HepG2 (cell line): ENCODE measurements around the gene ANKRD2. TPM values are rescaled to one million over a fixed set of nuclear protein-coding genes. Genes with fewer than 3 reads are reported as not detected.

Experiments used
- MED13 ChIP-seq: sonication (generic); formaldehyde crosslinking; IDR thresholded peaks from 2 replicates; pipeline ENCODE4 v1.5.0; 2020; ENCODE audit warnings: missing genetic modification reagents
- MEIS1 ChIP-seq: sonication (generic); formaldehyde crosslinking; IDR thresholded peaks from 2 replicates; pipeline ENCODE4 v1.9.0; 2021; ENCODE audit warnings: mild to moderate bottlenecking, missing genetic modification reagents, moderate library complexity, borderline replicate concordance
- SAFB2 ChIP-seq: sonication (generic); formaldehyde crosslinking; IDR thresholded peaks from 2 replicates; pipeline ENCODE4 v1.5.1; 2020; ENCODE audit warnings: missing genetic modification reagents, low read depth, mild to moderate bottlenecking, borderline replicate concordance
- YY1 ChIP-seq: IDR thresholded peaks from 2 replicates; pipeline ENCODE4 v1.6.1; 2011; ENCODE audit warnings: low read length, low read depth, moderate library complexity, mild to moderate bottlenecking; ENCODE audit not compliant: insufficient read depth, insufficient replicate concordance
- ZNF136 ChIP-seq: sonication (generic); formaldehyde crosslinking; IDR thresholded peaks from 2 replicates; pipeline ENCODE4 v1.8.1; 2022; ENCODE audit warnings: low read depth, mild to moderate bottlenecking, moderate library complexity, missing genetic modification reagents
- ZNF468 ChIP-seq: sonication (generic); formaldehyde crosslinking; IDR thresholded peaks from 2 replicates; pipeline ENCODE4 v1.8.0; 2022; ENCODE audit warnings: mild to moderate bottlenecking, moderate library complexity, missing genetic modification reagents
- ZNF687 ChIP-seq: sonication (generic); formaldehyde crosslinking; IDR thresholded peaks from 2 replicates; pipeline ENCODE4 v1.5.1; 2020; ENCODE audit warnings: mild to moderate bottlenecking, missing genetic modification reagents, moderate library complexity
- ZNF879 ChIP-seq: sonication (generic); formaldehyde crosslinking; IDR thresholded peaks from 2 replicates; pipeline ENCODE4 v1.8.1; 2023; ENCODE audit warnings: missing genetic modification reagents
- polyA plus RNA-seq, 8 experiments: library from polyadenylated mRNA; depleted of rRNA in 3 of 8; stranded (reverse) in 7 of 8; unstranded in 1 of 8; fragments of >200 nt; fragmentation: Illumina TruSeq in 4 of 8; extraction: Trizol in 4 of 8; gene quantifications; 2 replicates each; pipeline versions ENCODE4 v1.2.1 to v1.2.3, GENCODE V29; 2011 to 2016; ENCODE audit warnings: low read depth in 4 of 8, missing spikeins in 1 of 8, mixed read lengths in 1 of 8; ENCODE audit not compliant: insufficient read depth in 1 of 8
- total RNA-seq, 5 experiments: library from RNA; depleted of rRNA; stranded (reverse); fragments of >200 nt; fragmentation: Illumina TruSeq; extraction: Trizol; gene quantifications; 2 replicates each; pipeline ENCODE4 v1.2.3, GENCODE V29; 2016; ENCODE audit warnings: low read depth in 1 of 5
- TF ChIP-seq, protein P1 (sequence below): sonication (generic); formaldehyde crosslinking; IDR thresholded peaks from 2 replicates; pipeline ENCODE4 v1.5.0; 2020; ENCODE audit warnings: missing genetic modification reagents, mild to moderate bottlenecking, borderline replicate concordance
- TF ChIP-seq, protein P2 (sequence below), 2 experiments: fragments of 450-650 bp in 1 of 2; sonication (generic) in 1 of 2; formaldehyde crosslinking in 1 of 2; IDR thresholded peaks; 2 replicates each; pipeline versions ENCODE4 v1.6.1 to v1.8.0; 2016 to 2022; ENCODE audit warnings: antibody characterized with exemption in 1 of 2, mild to moderate bottlenecking in 1 of 2, missing genetic modification reagents in 1 of 2
- TF ChIP-seq, protein P3 (sequence below): sonication (generic); formaldehyde crosslinking; IDR thresholded peaks from 2 replicates; pipeline ENCODE4 v1.8.0; 2022; ENCODE audit warnings: mild to moderate bottlenecking, missing genetic modification reagents, borderline replicate concordance

Gene ANKRD2
- total and polyA plus RNA-seq, 2 of the 13 experiments (the other 11 are each of a cell fraction or from before 2014, with no cell fraction given): not detected

DNA sequence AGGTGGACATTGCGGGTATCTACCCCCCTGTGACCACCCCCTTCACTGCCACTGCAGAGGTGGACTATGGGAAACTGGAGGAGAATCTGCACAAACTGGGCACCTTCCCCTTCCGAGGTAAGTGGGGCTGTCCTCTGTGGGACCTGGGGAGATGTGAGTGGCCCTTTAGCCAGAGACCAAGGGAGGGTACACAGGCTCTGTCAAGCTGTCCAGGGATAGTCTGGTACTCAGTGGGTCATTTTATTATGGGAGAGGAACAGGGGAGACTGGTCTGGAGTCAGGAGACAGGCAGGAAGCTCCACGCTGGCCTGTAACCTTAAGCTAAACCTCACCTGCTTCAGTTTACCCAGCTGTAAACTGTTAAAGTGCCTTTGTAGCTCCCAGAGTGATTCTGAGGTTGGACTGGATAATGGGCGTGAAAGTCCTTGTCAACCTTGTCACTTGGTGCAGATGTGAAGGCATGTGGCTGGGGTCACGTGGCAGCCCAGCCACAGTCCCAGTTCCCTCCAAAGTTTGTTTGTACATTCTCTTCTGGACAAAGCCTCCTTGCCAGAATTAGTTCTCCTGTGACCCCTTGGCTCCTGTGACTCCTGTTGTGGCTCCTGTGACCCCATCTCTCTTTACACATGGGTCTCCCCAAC lies 12.3 kb downstream of the ANKRD2 start (continued):
- TF ChIP-seq, protein P1, sequence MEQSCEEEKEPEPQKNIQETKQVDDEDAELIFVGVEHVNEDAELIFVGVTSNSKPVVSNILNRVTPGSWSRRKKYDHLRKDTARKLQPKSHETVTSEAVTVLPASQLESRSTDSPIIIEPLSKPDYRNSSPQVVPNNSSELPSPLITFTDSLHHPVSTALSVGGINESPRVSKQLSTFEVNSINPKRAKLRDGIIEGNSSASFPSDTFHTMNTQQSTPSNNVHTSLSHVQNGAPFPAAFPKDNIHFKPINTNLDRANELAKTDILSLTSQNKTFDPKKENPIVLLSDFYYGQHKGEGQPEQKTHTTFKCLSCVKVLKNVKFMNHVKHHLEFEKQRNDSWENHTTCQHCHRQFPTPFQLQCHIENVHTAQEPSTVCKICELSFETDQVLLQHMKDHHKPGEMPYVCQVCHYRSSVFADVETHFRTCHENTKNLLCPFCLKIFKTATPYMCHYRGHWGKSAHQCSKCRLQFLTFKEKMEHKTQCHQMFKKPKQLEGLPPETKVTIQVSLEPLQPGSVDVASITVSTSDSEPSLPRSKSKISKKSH (CRISPR knock-in tag): no peak
- TF ChIP-seq ZNF879 (CRISPR knock-in tag) (peak; percentile 66; the same call in 1 of the 2 replicates), ZNF136 (CRISPR knock-in tag) (no peak), MEIS1 (CRISPR knock-in tag) (no peak), MED13 (CRISPR knock-in tag) (no peak), ZNF687 (CRISPR knock-in tag) (peak; percentile 14; the same call in 1 of the 2 replicates), SAFB2 (no peak), ZNF468 (no peak), YY1 (no peak)
- TF ChIP-seq, protein P2, sequence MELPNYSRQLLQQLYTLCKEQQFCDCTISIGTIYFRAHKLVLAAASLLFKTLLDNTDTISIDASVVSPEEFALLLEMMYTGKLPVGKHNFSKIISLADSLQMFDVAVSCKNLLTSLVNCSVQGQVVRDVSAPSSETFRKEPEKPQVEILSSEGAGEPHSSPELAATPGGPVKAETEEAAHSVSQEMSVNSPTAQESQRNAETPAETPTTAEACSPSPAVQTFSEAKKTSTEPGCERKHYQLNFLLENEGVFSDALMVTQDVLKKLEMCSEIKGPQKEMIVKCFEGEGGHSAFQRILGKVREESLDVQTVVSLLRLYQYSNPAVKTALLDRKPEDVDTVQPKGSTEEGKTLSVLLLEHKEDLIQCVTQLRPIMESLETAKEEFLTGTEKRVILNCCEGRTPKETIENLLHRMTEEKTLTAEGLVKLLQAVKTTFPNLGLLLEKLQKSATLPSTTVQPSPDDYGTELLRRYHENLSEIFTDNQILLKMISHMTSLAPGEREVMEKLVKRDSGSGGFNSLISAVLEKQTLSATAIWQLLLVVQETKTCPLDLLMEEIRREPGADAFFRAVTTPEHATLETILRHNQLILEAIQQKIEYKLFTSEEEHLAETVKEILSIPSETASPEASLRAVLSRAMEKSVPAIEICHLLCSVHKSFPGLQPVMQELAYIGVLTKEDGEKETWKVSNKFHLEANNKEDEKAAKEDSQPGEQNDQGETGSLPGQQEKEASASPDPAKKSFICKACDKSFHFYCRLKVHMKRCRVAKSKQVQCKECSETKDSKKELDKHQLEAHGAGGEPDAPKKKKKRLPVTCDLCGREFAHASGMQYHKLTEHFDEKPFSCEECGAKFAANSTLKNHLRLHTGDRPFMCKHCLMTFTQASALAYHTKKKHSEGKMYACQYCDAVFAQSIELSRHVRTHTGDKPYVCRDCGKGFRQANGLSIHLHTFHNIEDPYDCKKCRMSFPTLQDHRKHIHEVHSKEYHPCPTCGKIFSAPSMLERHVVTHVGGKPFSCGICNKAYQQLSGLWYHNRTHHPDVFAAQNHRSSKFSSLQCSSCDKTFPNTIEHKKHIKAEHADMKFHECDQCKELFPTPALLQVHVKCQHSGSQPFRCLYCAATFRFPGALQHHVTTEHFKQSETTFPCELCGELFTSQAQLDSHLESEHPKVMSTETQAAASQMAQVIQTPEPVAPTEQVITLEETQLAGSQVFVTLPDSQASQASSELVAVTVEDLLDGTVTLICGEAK (IDR thresholded peaks at IDR 0.05): no peak
- TF ChIP-seq, protein P2 (CRISPR knock-in tag; IDR thresholded peaks at IDR 0.05): no peak
- TF ChIP-seq, protein P3, sequence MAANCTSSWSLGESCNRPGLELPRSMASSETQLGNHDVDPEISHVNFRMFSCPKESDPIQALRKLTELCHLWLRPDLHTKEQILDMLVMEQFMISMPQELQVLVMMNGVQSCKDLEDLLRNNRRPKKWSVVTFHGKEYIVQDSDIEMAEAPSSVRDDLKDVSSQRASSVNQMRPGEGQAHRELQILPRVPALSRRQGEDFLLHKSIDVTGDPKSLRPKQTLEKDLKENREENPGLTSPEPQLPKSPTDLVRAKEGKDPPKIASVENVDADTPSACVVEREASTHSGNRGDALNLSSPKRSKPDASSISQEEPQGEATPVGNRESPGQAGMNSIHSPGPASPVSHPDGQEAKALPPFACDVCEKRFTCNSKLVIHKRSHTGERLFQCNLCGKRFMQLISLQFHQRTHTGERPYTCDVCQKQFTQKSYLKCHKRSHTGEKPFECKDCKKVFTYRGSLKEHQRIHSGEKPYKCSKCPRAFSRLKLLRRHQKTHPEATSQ: 0 out of 2 replicates have a peak, but pooled peaks have one; percentile 31
